ENCODE data around the gene ALDH3A1.

ALDH3A1 gene

DNA sequence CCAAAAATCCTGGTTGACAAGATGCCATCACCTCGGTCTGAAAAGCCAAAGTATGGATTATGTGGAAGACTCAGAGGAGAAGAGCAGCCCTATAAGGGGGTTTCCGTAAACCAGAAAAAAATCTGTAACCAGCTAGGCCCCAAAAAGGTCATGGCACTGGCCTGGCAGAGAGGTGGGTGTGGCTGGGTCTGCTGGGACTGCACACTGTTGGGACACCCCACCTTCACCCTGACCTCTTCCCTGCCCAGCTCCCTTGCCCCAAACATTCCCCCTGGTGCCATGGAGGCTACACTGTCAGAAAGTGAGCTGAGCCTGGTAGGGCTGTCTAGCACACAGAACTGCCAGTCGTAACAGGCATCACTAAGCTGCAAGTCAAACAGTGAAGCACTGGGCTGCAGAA lies 38.3 kb downstream of the ALDH3A1 start:
- H3K36me3 ChIP-seq (ENCODE audit: insufficient read depth): no peaks in the 10 kb centered on the region
- H3K4me3 ChIP-seq (IDR thresholded peaks at IDR 0.05; ENCODE audit: insufficient read depth, low read depth, low read length): no peak overlapping the region
- H4K20me1 ChIP-seq (ENCODE audit: insufficient read depth): no peaks in the 10 kb centered on the region
- no peak overlapping the region for H3K4me2 ChIP-seq
- TF ChIP-seq, protein P1, sequence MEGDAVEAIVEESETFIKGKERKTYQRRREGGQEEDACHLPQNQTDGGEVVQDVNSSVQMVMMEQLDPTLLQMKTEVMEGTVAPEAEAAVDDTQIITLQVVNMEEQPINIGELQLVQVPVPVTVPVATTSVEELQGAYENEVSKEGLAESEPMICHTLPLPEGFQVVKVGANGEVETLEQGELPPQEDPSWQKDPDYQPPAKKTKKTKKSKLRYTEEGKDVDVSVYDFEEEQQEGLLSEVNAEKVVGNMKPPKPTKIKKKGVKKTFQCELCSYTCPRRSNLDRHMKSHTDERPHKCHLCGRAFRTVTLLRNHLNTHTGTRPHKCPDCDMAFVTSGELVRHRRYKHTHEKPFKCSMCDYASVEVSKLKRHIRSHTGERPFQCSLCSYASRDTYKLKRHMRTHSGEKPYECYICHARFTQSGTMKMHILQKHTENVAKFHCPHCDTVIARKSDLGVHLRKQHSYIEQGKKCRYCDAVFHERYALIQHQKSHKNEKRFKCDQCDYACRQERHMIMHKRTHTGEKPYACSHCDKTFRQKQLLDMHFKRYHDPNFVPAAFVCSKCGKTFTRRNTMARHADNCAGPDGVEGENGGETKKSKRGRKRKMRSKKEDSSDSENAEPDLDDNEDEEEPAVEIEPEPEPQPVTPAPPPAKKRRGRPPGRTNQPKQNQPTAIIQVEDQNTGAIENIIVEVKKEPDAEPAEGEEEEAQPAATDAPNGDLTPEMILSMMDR (conservative IDR thresholded peaks at IDR 0.05; ENCODE audit: low read depth, low read length): no peak
- H3K79me2 ChIP-seq (ENCODE audit: insufficient read depth, low read depth): no peaks in the 10 kb centered on the region
- no peaks in the 10 kb centered on the region for H3K4me1 ChIP-seq (ENCODE audit: low read depth, poor library complexity, severe bottlenecking)
- no peak overlapping the region for H3K9ac ChIP-seq
- no peak overlapping the region for H2AFZ ChIP-seq (ENCODE audit: low read depth)
- no peak overlapping the region for H3K27ac ChIP-seq
- H3K27me3 ChIP-seq (ENCODE audit: insufficient read depth, low read depth): no peaks in the 10 kb centered on the region

DNA sequence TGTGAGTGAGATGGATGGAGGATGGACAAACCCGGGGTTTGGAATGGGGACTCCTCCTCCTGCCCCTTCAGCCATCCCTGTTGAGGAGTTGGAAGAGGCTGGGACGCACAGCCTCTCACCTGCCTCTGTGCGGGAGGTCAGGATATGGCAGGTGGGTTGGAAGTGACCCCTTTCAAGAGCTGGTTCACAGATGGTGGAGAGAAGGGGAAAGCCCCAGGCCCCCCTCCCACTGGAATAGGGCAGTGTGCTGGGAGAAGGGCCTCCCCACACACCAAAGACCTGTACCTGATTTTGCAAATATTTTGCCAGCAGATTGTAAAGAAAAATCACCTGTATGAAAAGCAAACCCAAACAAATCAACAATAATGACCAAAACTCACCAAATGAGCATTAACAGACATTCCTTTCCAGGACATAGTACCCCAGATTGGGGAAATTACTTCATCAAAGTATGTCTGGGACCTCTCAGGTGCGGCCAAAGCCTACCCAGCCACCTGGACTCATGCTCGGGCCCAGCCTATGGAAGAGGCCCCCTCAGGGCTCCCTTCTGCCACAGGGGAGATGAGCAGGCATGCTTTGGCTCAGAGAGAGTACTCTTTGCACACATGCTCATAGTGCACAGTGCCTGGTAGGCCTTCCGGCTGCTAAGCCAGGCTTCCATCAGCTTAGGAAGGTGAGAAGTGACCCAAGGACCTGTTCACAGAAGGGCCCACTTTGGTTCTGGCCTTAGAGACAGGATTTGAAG lies 39.5 kb downstream of the ALDH3A1 start:
- Histone ChIP-seq H3K4me2 (no peak overlapping the region), H4K20me1 (ENCODE audit: insufficient read depth) (no peaks in the 10 kb centered on the region), H3K27me3 (ENCODE audit: insufficient read depth, low read depth) (no peaks in the 10 kb centered on the region), H3K79me2 (ENCODE audit: insufficient read depth, low read depth) (no peaks in the 10 kb centered on the region), H3K4me3 (IDR thresholded peaks at IDR 0.05; ENCODE audit: insufficient read depth, low read depth, low read length) (no peak overlapping the region), H3K36me3 (ENCODE audit: insufficient read depth) (no peaks in the 10 kb centered on the region), H3K9ac (no peak overlapping the region), H3K4me1 (ENCODE audit: low read depth, poor library complexity, severe bottlenecking) (no peaks in the 10 kb centered on the region), H2AFZ (ENCODE audit: low read depth) (no peak overlapping the region), H3K27ac (no peak overlapping the region)
- TF ChIP-seq, protein P1 (conservative IDR thresholded peaks at IDR 0.05; ENCODE audit: low read depth, low read length): no peak

DNA sequence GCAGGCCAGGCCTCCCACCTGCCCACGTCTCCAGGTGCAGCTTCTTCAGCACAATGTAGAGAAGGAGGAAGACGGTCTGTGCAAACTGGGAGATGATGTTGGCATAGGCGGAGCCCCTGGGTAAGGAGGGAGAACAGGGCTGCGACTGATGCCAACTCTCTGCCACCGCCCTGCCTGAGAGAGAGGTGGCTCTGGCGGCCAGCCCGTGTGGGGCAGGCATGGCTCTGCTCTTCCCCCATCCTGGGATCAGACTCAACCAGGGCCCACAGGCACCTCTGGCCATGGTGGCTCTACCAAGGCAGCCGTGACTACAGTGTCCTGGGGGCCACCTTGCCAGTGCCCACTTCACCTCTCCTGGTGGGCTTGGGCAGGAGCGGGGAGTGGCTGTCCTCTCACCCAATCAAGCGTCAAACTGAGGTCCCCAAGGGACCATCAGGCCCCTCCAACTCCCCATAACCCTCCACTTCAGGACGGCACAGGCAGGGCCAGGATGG lies 40.3 kb downstream of the ALDH3A1 start:
- Histone ChIP-seq H2AFZ (ENCODE audit: low read depth) (no peak overlapping the region), H3K27ac (no peak overlapping the region), H3K27me3 (ENCODE audit: insufficient read depth, low read depth) (no peaks in the 10 kb centered on the region), H4K20me1 (ENCODE audit: insufficient read depth) (no peaks in the 10 kb centered on the region), H3K79me2 (ENCODE audit: insufficient read depth, low read depth) (no peaks in the 10 kb centered on the region), H3K4me3 (IDR thresholded peaks at IDR 0.05; ENCODE audit: insufficient read depth, low read depth, low read length) (no peak overlapping the region), H3K4me1 (ENCODE audit: low read depth, poor library complexity, severe bottlenecking) (no peaks in the 10 kb centered on the region), H3K9ac (no peak overlapping the region), H3K4me2 (no peak overlapping the region), H3K36me3 (ENCODE audit: insufficient read depth) (no peaks in the 10 kb centered on the region)
- TF ChIP-seq, protein P1 (conservative IDR thresholded peaks at IDR 0.05; ENCODE audit: low read depth, low read length): no peak

DNA sequence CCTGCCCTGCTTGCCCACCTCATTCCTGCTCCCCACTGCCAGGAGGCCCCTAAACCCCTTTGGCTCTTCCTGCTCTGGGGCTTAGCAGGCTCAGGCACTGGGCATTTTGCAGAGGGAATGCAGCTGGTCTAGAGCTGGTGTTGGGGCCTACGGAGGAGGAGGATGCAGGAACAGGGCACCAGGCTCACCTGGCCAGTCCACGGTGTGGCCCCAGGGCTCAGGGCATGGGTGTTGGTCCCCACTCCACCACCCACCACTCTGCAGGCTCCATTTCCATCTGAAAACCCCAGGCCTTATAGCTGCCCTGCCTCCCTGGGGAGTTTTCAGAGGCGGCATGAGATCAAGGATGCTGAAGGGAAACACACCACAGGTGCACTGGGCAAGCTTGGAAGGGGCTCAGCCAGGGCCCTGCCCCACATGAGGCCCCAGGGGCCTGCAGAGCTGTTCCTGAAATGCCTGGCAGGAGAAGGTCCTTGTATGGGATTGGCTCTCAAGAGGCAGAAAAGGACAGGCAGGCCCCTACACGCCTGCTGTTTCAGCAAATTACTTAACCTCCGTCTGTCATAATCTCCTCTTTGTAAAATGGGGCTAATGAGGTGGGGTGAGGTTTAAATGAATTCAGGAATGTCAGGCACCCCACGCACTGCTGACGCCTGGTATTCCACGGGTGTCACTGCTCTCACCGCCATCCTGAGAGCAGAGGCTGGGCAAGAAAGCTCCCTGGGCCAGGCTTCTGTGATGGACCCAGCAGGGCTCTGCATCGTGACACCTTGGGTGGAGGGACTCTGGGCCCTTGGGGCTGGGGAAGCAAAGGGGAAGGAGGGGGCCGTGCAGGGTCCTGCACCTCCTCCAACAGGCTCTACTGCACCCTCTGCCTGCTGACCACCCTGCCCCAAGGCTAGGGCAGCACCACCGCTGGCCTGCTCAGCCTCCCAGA lies 41.0 kb downstream of the ALDH3A1 start:
- Histone ChIP-seq H3K4me1 (ENCODE audit: low read depth, poor library complexity, severe bottlenecking) (no peaks in the 10 kb centered on the region), H3K4me3 (IDR thresholded peaks at IDR 0.05; ENCODE audit: insufficient read depth, low read depth, low read length) (no peak overlapping the region), H3K27me3 (ENCODE audit: insufficient read depth, low read depth) (no peaks in the 10 kb centered on the region), H3K27ac (no peak overlapping the region), H3K9ac (no peak overlapping the region), H2AFZ (ENCODE audit: low read depth) (no peak overlapping the region), H4K20me1 (ENCODE audit: insufficient read depth) (no peaks in the 10 kb centered on the region), H3K36me3 (ENCODE audit: insufficient read depth) (no peaks in the 10 kb centered on the region), H3K4me2 (no peak overlapping the region), H3K79me2 (ENCODE audit: insufficient read depth, low read depth) (no peaks in the 10 kb centered on the region)
- TF ChIP-seq, protein P1 (conservative IDR thresholded peaks at IDR 0.05; ENCODE audit: low read depth, low read length): no peak
